Mesodermal cell (in vitro differentiated cells): ENCODE measurements around the gene NOS3.

Experiments used
- H3K27ac ChIP-seq: 2 replicates; pipeline ENCODE4 v1.7.0; 2013; ENCODE audit warnings: mild to moderate bottlenecking, low read depth, low read length, moderate library complexity; ENCODE audit not compliant: severe bottlenecking
- H3K36me3 ChIP-seq: 2 replicates; pipeline ENCODE4 v1.7.1; 2013; ENCODE audit warnings: mild to moderate bottlenecking, low read length, moderate library complexity; ENCODE audit not compliant: control insufficient read depth, insufficient read depth
- H3K4me1 ChIP-seq: one replicate; pipeline ENCODE4 v1.7.1; 2013; ENCODE audit warnings: mild to moderate bottlenecking, low read length; ENCODE audit not compliant: insufficient read depth, control insufficient read depth, poor library complexity, severe bottlenecking
- H3K4me3 ChIP-seq: 2 replicates; pipeline ENCODE4 v1.7.0; 2013; ENCODE audit warnings: low read length, control low read depth, mild to moderate bottlenecking; ENCODE audit not compliant: insufficient read depth, poor library complexity, severe bottlenecking; ENCODE audit errors: extremely low read depth
- H3K9me3 ChIP-seq: 2 replicates; pipeline ENCODE4 v1.7.1; 2013; ENCODE audit warnings: mild to moderate bottlenecking, low read length, moderate library complexity; ENCODE audit not compliant: control insufficient read depth
- WGBS, 2 experiments: methylation state at CpG; one replicate each; pipeline ENCODE4 v1.1.5; 2013; ENCODE audit warnings: missing lambda C conversion rate in 2 of 2; ENCODE audit not compliant: insufficient coverage in 2 of 2; 5-methylcytosine and 5-hydroxymethylcytosine counted together

Gene NOS3

DNA sequence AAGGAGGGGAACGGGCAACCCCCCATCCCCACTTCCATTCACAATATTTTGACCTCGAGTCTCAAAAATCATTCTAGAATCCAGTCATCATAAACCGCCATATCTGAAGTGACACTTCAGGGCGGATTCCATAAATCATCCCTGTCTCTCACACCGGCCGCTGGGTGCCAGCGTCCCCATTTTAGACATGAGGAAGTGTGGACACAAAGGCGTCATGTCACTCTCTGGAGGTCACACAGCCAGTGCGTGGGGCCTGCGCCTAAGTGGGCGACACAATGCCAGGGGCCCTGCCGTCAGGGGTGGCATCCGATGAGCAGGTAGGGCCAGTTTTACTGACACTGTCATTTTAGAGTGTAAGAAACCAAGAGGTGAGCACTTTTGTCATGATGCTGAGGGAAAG is 32.2 kb upstream of the NOS3 start:
- Histone ChIP-seq H3K4me1 (peaks cover 19% of the 10 kb centered on the region), H3K36me3 (no peaks in the 10 kb centered on the region)
- 95 to 96% methylated on average over 11 to 12 of the region's 13 CpGs for WGBS, 2 experiments

DNA sequence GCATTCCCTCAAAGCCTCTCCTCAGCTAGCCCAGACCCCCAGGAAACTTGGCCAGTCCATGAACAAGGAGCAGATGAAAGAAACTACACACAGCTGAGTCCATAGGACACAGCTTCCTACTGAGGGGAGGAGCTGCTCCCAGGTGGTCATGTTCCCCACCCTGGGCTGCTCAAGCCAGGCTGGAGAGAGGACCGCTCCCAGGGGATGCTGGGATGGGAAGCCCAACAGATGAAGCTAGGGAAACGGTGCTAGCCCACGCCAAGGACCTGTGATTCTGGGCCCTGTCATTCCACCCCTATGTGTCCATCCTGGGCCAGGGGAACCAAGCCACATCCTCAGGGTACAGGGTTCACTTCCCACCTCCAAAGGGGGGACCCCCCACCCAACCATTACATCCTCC is 31.7 kb upstream of the NOS3 start:
- no peak overlapping the region for H3K4me3 ChIP-seq
- H3K9me3 ChIP-seq = no peaks in the 10 kb centered on the region
- H3K27ac ChIP-seq = no peak overlapping the region
- no peaks in the 10 kb centered on the region for H3K36me3 ChIP-seq
- 88% methylated on average over 3 of the region's 3 CpGs; no CpG with 5 or more reads in 1 of the 2 experiments for WGBS, 2 experiments
- peaks cover 21% of the 10 kb centered on the region for H3K4me1 ChIP-seq

More for the DNA sequence above, 32.2 kb upstream of the NOS3 start:
- Histone ChIP-seq H3K4me3 (no peak overlapping the region), H3K9me3 (no peaks in the 10 kb centered on the region), H3K27ac (no peak overlapping the region)

DNA sequence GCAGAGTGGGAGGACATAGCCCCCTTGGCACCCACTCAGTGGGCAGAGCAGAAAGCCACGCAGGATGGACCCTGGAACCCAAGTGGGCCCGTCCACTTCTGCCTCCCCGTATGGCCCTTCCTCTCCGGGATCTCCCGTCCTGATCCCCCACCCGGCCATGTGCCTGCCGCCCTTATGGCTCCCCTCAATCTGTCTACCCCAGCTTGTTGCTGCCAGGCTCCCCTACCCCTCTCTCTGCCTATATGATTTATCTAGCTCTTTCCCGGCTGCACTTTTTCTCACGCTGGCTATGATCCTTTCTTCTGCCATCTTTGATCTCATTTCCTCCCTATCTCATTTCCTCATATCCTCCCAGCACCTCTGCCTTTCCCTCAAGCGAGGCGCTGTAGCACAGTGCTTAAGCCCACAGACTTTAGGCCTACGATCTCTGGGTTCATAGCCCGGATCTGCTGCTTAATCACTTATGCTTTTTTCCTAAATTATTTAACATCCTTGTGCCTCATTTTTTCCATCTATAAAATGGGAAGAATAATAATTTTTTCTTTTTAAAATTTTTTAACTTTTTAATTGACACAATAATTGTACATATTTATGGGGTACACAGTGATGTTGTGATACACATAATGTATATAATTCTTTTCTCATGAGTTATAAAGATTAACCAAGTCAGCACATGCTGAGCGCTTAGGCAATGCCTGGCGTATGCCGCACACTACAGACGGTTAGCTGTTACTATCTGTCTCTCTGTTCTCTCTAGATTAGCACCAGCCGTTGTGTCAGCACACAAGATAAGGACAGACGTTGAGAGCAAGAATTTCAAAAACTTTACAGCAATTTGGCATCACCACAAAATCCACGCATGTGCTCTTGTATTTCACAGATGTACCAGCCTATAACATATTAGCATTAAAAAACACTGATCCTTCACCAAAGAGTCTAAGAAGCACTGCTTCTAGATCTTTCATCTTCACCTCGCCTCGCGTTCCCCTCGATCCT is 30.8 kb upstream of the NOS3 start:
- Histone ChIP-seq H3K36me3 (no peaks in the 10 kb centered on the region), H3K4me3 (no peak overlapping the region), H3K4me1 (peaks cover 31% of the 10 kb centered on the region), H3K9me3 (no peaks in the 10 kb centered on the region), H3K27ac (no peak overlapping the region)
- WGBS, 2 experiments = 86 to 88% methylated on average over 21 to 23 of the region's 24 CpGs

DNA sequence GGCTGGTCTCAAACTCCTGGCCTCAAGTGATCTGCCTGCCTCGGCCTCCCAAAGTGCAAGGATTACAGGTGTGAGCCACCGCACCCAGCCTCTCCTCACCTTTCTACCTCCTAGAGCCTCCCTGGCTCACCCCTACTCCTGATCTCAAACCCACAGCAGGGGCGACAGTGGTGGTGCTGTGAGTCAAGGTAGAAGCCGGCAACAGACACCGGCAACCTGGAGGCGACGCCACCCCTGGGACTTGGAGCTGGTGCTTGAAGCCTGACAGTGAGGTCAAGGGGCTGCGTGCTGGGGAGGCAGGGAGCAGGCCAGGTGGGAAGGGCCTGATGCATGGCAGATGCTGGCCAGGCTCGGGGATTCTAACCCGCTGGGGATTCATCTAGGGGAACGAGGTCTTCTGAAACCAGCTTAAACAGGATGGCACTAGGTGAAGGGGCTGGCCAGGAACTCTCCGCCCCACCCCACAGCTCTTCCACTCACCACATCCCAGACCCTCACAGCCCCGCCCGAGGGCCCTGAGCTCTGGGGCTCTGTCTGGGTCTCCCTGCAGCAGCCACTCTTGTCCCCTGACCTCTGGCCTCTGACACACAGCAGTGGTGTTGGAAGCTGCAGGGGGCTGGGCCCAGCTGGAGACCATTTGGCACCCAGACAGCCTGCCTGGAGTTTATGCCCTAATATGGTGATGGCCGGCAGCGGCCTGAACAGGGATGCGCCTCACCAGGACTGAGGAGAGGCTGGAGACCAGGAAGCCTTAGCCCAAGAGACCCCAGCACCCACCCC is 29.1 kb upstream of the NOS3 start:
- H3K9me3 ChIP-seq = no peaks in the 10 kb centered on the region
- peak overlapping the region; percentile 5 for H3K27ac ChIP-seq
- peaks cover 38% of the 10 kb centered on the region for H3K4me1 ChIP-seq
- 87 to 89% methylated on average over 11 to 14 of the region's 17 CpGs for WGBS, 2 experiments
- no peaks in the 10 kb centered on the region for H3K36me3 ChIP-seq
- no peak overlapping the region for H3K4me3 ChIP-seq

DNA sequence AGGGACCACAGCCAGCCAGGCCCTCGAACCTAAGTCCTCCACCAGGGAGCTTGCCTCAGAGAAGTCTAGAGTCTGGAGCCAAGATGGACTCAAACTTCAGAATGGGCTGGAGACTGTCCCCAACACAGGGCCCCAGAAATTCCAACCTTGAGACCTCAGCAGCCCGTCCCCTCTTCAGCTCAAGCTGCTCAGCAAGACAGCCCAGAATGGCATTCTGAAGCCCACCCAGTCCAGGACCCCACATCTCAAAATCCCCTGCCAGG is 28.6 kb upstream of the NOS3 start:
- Histone ChIP-seq H3K36me3 (no peaks in the 10 kb centered on the region), H3K4me1 (peaks cover 38% of the 10 kb centered on the region), H3K9me3 (no peaks in the 10 kb centered on the region), H3K4me3 (no peak overlapping the region), H3K27ac (peak overlapping the region; percentile 12)
- WGBS, 2 experiments = 87 to 100% methylated on average over 1 to 2 of the region's 2 CpGs

DNA sequence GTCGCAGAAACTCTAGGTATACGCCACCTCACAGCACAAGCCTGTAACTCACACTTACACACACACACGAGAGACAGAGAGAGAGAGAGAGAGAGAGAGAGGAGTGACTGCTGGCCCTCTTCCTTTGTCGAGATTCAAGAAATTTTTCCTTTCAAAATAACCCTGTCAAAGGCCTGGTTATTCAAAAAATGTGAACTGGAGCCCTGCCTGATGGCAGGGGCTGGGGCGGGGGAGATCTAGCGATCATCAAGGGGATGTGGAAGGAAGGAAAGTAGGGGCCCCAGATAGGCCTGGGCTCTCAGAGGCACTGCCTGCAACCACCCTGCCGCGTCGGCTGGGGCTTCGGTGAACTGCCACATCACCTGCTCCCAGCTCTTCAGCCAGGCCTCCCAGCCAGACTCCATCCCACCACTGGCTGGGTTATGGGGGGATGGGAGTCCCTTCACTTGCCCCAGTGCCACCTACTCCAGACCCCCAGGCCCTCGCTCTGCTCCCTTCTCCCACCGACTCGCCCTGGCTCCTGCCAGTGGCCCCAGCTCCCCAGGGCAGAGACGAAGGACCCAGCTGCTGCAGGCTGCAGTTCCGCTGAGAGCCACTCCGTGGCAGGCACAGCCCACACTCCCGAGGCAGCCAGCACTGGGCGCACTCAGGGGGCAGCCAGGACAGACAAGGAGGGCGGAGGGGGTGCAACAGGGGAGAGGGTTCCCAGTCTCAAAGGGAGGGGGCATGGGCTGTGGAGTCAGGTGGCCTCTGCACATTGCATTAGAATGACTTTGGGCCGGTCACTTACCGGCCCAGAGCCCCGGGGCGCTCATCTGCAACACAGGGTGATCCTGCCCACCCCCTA is 28.0 kb upstream of the NOS3 start:
- H3K4me1 ChIP-seq = peaks cover 38% of the 10 kb centered on the region
- no peak overlapping the region for H3K4me3 ChIP-seq
- peak overlapping the region; percentile 12 for H3K27ac ChIP-seq
- H3K9me3 ChIP-seq = no peaks in the 10 kb centered on the region
- 34 to 42% methylated on average over 14 to 15 of the region's 23 CpGs for WGBS, 2 experiments
- no peaks in the 10 kb centered on the region for H3K36me3 ChIP-seq

DNA sequence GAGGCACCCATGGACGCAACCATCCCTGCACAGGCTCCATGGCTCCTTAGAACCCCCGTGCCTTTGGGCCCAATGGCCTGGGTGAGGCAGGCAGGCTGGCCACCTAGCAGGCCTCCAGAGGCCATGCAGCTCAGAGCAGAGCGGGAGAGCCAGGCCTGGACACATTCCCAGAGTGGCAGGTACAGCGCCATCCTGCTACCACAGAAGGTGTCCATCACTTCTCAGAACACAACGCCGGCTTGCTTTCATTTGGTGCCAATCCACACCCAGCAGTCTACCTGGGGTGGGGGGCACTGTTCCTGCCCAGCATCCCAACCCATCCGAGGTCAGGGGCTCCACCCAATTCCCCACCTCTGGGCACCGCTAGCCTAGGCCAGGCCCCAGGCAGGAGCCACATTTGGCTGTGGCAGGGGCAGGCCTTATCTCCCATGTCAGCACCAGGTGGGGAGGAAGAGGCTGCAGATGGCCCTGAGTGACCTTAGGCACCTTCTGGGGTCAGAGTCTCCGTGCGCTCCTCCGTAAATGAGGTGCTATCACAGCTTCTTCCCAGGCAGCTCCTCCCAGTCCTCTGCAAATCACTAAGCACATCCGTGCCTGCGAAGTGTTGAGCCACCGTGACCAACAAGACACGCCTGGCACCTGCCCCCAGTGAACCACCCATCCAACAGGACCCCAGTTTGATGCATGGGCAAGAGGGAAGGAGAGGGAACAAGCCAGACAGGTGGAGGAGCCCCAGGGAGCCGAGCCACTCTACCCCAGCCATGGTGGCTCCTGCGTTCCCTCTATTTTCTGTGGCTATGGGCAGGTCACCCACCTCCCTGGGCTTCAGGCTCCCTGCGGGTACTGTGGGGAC is 26.9 kb upstream of the NOS3 start:
- H3K36me3 ChIP-seq = no peaks in the 10 kb centered on the region
- no peaks in the 10 kb centered on the region for H3K9me3 ChIP-seq
- WGBS, 2 experiments = 82 to 86% methylated on average over 13 to 14 of the region's 18 CpGs
- H3K4me1 ChIP-seq = peaks cover 38% of the 10 kb centered on the region
- H3K4me3 ChIP-seq = no peak overlapping the region
- H3K27ac ChIP-seq = no peak overlapping the region

DNA sequence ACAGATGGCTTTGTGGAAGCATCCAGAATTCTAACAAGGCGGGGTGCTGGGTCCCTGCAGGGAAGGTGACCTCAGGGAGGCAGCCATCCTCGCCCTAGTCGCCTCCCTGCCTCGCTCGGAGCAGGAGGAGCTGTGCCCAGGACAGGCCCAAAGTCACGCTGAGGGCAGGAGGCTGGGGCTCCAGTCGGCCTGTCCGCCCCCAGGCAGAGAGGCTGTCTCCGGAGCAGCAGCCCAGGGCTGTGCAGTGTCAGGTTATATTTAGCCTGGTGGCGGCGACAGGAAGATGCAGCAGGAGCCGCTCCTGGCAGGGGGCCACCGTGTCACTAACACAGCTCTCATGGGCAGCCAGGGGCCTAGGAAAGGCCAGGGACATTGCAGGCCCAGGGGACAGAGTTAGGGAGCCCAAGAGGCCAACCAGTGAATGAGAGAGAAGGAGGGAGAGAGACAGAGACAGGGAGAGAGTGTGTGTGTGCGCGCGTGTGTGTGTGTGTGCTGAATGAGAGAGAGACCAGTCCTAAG is 26.2 kb upstream of the NOS3 start:
- no peaks in the 10 kb centered on the region for H3K9me3 ChIP-seq
- H3K4me1 ChIP-seq = peaks cover 38% of the 10 kb centered on the region
- WGBS, 2 experiments = 65 to 66% methylated on average over 13 of the region's 16 CpGs
- no peaks in the 10 kb centered on the region for H3K36me3 ChIP-seq
- no peak overlapping the region for H3K4me3 ChIP-seq
- H3K27ac ChIP-seq = no peak overlapping the region

DNA sequence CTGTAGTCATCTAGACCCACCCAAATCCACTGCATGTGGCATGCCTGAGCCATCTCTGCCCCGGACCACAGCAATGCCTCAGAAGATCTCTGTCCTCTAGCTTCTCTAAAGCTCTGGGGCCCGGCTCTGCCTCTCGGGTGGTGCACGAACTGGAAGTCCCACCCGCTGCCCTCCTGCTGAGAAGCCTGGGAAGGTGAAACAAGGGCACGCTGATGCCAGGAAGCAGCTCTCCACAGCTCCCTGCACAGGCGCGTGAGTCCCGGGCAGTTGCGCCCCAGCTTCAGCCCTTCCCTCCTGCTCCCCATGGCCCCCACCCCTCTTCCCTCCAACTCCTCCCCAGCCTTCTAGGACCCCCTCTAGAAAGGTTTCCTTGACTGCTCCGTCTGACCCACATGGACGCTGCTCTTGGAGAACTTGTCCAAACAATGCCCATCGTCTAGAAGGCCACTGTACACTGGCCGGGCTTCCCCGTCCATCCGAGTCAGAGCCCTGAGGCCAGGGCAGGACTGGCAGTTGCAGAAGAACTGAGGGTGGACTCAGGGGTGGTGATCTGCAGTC is 25.5 kb upstream of the NOS3 start:
- Histone ChIP-seq H3K4me1 (peaks cover 38% of the 10 kb centered on the region), H3K4me3 (no peak overlapping the region), H3K9me3 (no peaks in the 10 kb centered on the region), H3K27ac (no peak overlapping the region), H3K36me3 (no peaks in the 10 kb centered on the region)
- 93 to 97% methylated on average over 12 to 16 of the region's 16 CpGs for whole genome bisulfite sequencing, 2 experiments
